OCI-LY1 (cell line): Measurements from ENCODE around the gene IGFALS.

Experiments
- EZH2 ChIP-seq: fragments of 200-600 bp; sonication (generic), shearing (Covaris generic); IDR thresholded peaks from 2 replicates; pipeline ENCODE4 v1.8.0; 2017; ENCODE audit warnings: borderline replicate concordance, mixed run types, mild to moderate bottlenecking, antibody characterized with exemption, low read length, moderate library complexity, mixed read lengths
- TF ChIP-seq, protein P1 (sequence below): fragments of 200-600 bp; sonication (generic), shearing (Covaris generic); IDR thresholded peaks from 2 replicates; pipeline ENCODE4 v1.5.1; 2017; ENCODE audit warnings: mild to moderate bottlenecking, antibody characterized with exemption, low read length, moderate library complexity, mixed read lengths

- TF ChIP-seq, protein P1, sequence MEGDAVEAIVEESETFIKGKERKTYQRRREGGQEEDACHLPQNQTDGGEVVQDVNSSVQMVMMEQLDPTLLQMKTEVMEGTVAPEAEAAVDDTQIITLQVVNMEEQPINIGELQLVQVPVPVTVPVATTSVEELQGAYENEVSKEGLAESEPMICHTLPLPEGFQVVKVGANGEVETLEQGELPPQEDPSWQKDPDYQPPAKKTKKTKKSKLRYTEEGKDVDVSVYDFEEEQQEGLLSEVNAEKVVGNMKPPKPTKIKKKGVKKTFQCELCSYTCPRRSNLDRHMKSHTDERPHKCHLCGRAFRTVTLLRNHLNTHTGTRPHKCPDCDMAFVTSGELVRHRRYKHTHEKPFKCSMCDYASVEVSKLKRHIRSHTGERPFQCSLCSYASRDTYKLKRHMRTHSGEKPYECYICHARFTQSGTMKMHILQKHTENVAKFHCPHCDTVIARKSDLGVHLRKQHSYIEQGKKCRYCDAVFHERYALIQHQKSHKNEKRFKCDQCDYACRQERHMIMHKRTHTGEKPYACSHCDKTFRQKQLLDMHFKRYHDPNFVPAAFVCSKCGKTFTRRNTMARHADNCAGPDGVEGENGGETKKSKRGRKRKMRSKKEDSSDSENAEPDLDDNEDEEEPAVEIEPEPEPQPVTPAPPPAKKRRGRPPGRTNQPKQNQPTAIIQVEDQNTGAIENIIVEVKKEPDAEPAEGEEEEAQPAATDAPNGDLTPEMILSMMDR: no peak
- TF ChIP-seq EZH2: no peak
These were observed 47.4 kb downstream of the IGFALS start for GRCh38 chr16:1745900-1746692.
